ENCODE results near the gene SUSD4.
"Not testable (repeated sequence)": the region's sequence is repeated elsewhere in the genome, so short reads cannot be mapped to it uniquely, and the experiment has no call there.

The SUSD4 gene

GRCh38 chr1:223285452-223285851 lies 78.5 kb downstream of the SUSD4 start:
- DNase-seq: no peak

GRCh38 chr1:223283697-223284096 lies 80.3 kb downstream of the SUSD4 start:
- DNase-seq: not testable (repeated sequence)

GRCh38 chr1:223278311-223278710 lies 85.7 kb downstream of the SUSD4 start:
- DNase-seq: not testable (repeated sequence)

DNA sequence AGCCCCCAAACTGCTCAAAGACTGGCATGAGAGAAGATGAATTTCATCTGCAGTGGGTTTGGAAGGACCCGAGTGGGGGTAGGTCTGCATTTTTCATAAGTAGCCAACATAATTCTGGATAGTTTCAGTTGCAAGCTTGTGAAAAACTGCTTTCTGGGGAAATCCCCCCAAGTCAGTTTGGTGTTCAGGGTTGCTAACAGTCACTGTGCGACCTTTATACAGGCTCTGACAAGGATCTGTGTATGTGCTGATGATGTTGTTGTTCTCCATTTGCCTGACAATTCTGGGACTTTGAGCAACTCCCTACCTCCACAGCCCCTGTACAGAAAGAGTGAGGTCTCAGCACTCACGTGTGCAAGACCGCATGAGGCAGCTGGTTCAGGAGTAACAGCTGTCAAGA lies 87.9 kb downstream of the SUSD4 start:
- DNase-seq: no peak

GRCh38 chr1:223273511-223273910 lies 90.5 kb downstream of the SUSD4 start:
- DNase-seq: no peak

DNA sequence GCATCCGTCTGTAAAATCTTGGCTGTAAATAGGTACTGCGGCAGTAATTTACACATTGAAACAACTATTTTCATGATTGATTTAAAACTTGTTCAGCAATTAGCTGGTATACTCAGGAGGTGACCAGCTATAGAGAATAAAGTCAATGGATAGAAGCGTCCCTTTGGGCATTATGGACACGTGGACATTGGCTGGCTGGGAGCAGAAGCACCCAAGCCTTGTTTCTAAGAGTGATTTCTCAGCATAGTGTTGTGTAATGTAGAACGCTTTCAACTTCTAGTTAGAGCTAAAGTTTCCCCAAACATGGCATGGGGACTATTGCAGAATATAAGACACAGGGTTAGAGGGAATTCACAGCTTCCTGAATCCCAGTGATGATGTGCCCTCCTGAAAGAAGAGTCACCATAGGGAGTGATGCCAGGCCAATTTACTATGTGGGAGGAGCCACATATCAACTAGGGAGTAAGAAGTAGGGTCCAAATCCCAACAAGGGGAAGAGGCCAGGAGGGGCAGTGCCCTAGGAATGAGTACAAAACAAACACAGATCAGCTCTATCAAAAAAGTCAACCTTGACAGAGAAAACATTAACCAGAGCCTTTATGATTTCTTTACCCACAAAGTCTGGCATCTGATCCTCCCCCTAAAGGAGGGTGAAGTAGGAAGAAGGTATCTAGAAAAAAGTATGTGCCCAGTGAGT lies 92.7 kb downstream of the SUSD4 start:
- no peak for DNase-seq

DNA sequence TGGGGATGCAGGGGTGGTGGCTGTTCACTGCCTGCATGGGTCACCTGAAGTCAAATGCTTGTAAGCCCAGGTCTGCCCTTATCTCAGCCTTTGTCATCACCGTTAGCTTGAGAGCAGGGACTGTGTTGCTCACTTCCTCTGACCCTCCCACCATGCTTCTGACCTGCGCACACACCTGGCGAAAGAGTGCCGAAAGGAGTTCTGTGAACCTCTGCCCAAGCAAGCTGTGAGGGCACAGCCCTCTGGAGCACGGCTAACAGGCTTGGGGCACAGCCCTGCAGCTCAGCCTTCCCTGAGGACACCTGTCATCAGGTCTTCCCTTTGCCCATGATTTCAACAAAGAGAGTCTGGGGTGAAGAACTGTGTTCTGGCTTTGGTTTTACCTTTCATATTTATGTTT lies 93.8 kb downstream of the SUSD4 start:
- no peak for DNase-seq

- no peak for DNase-seq
Observed at GRCh38 chr1:223269006-223269405, 95.0 kb downstream of the SUSD4 start.

- DNase-seq: no peak
Observed at GRCh38 chr1:223266632-223267172, 97.3 kb downstream of the SUSD4 start.

DNA sequence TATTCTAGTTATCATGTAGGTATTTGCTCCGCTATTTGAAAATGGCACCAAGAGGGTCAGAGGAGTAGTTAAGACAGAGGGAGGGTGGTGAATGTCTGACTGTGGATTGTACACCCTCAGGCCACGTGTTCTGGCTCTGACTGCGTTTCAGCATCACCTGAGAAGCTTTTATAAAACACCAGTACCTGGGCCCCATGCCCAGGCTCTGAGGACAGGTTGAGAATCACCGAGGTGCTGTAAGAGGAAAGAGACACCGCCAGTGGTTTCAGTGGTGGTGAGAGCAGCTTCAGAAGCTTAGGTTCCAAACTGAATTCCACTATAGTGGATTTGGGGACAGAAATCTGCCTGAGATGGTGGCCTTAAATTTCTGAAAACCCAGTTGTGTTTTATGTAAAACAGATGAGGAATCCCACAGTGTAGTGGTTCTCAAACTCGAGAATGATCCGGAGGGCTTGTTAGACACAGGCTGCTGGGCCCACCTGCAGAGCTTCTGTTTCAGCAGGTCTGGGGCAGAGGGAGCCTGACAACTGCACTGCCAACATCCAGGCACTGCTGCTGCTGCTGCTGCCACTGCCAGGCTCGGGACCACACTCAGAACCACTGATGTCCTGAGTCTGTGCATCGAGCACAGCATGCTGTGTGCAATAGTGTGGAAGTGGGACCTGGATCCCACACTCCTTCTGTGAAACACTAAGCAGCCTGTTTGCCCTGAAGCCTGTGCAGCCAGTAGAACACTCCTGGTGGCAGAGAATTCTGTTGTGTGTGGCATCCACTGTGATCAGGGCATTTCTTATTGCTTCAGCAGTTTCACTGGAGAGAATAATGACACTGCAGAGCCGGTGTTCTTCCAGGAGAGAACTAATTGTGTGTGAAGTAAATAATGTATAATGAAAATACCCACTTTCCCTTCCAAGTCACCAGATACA lies 98.7 kb downstream of the SUSD4 start:
- no peak for DNase-seq

- no peak for DNase-seq
Observed at GRCh38 chr1:223264529-223264928, 99.4 kb downstream of the SUSD4 start.

GRCh38 chr1:223261914-223262313 lies 102.1 kb downstream of the SUSD4 start:
- DNase-seq: no peak

DNA sequence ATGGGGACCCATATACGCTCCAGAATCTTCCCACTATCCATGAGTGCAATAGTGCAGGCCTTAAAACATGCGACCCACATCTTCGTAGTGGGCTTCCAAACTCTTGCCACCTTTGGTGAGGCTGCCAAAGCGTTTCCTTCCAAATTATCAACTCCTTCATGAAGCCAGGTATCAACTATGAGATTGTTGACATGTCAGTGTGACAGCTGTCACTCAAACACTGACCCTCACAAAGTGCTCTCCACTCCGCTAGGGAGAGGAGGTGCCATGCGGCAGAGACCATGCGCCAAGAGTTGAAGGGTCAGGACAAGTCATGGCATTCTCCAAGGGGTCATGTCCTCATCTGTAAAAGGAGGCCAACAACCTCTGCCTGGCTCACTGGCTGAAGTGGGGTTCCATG lies 103.3 kb downstream of the SUSD4 start:
- DNase-seq: no peak

DNA sequence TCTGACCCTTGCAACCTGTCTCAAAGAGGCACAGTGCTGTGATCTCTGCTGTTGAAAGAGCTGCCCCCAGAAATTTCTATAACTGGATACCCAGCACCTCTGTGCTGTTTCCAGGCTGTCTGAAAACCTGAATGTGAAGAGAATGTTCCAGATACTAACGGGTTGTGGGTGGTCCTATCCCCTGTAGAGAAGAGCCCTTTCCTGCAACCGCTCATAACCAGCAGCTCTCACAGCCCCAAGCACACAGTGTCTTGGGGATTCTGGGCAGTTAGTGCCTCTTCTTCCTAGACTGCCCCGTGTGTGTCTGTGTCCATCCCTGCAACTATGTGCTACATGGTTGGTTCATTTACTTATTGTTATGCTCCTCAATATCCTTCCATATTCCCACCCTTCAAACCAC lies 104.5 kb downstream of the SUSD4 start:
- DNase-seq: no peak

DNA sequence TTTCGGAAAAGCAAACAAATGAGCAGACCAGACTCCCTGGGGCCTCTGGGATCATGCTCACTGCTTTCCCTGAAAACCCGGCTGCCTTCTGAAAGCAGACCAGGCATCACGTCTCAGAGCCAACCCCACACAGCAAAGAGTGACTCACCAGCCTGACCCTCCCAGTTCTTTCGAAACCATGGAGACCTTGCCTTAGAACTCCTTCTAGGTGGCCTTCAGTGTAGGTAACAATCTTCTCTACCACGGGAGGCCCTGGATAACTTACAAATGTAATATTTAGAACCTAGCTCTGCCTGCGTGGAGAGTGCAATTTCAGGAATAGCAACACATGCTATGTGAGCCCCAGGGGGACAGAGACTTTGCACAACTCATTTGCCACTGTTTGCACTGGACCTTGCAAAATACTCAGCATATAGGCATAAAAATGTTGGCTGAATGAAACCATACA lies 105.2 kb downstream of the SUSD4 start:
- no peak for DNase-seq

DNA sequence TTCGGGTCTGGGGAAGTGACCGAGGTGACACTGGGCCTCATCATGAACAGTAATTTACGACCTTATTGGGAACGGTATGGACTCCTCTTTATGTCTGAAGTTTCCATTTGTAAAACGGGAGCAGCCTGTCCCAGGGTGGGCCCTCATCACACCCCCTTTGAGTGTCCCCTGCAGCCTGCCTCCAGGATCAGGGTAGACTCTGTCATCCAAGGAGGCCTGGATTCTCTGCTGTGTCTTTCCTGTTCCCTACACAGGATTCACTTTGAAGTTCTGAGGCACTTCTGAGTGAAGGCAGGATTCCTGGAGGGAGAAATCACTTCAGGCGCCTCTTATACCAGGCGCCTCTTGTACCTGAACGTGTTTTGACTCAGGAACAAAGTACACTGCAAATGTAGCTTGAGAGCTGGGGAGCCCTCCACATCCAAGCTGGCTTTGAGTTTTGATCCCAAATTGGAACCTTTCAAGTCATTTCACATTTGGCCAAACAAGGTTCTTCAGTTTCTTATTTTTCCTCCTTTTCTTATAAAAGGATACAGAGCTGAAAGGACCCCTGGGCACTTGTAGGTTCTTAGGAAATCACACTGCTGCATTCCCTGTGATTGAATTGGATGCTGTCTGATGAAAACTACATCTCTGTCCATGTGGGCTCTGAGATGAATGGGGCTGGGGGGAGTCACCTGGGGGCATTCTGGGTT lies 106.0 kb downstream of the SUSD4 start:
- DNase-seq: no peak

DNA sequence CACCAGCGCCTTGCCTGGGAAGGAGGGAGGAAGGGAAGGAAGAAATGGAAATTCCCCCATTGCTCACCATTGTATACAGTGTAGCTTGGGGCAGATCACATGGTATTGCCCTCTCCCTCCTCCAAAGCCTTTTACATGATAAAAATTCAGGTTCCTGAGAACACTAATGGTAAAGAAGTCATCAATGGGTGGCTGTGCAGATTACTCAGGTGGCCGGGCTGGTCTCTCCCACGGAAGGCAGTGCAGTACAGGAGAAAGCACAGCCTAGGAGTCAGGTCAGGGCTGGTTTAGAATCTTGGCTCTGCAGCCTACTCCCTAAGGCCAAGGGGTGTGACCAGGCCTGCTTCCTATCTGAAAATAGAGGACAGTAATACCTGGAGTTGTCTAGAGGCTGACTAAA lies 107.9 kb downstream of the SUSD4 start:
- DNase-seq: no peak

- no peak for DNase-seq
Observed at GRCh38 chr1:223253916-223254315, 110.1 kb downstream of the SUSD4 start.

- DNase-seq: not testable (repeated sequence)
Observed at GRCh38 chr1:223251387-223251786, 112.6 kb downstream of the SUSD4 start.

GRCh38 chr1:223250632-223251015 lies 113.4 kb downstream of the SUSD4 start:
- DNase-seq: no peak

- DNase-seq: no peak
Observed at GRCh38 chr1:223249854-223250631, 113.9 kb downstream of the SUSD4 start.

- DNase-seq: no peak
Observed at GRCh38 chr1:223248770-223249140, 115.2 kb downstream of the SUSD4 start.

Data from stimulated activated CD8-positive, alpha-beta memory T cell treated with anti-CD3 and anti-CD28 coated beads, Interleukin-4, amount 100 ng/mL, for 48 hours (primary cell).